Left renal cortex interstitium (tissue), 4 donors: ENCODE results near the gene SRBD1. TPM values are rescaled to one million over a fixed set of nuclear protein-coding genes. Genes with fewer than 3 reads are reported as not detected.
A peak's percentile ranks its signal among the peaks of the same experiment; 100 is the strongest.
"Not testable (repeated sequence)": the region's sequence is repeated elsewhere in the genome, so short reads cannot be mapped to it uniquely, and the experiment has no call there.

ENCODE experiments used
- DNase-seq, 4 donors: peaks; one replicate each; pipeline ENCODE4 v3.0.0-alpha.2; 2013; ENCODE audit warnings: low read depth in 4 of 4, low spot score in 2 of 4, missing footprints in 1 of 4
- polyA plus RNA-seq, 4 donors: library from polyadenylated mRNA; unstranded; fragments of 120-200 nt; gene quantifications; one replicate each; pipeline ENCODE4 v1.2.1, GENCODE V29; 2013; ENCODE audit not compliant: insufficient read length in 4 of 4

SRBD1 gene
- polyA plus RNA-seq, 4 donors, result 21.2 to 25.9 (median 22.8) TPM

DNA sequence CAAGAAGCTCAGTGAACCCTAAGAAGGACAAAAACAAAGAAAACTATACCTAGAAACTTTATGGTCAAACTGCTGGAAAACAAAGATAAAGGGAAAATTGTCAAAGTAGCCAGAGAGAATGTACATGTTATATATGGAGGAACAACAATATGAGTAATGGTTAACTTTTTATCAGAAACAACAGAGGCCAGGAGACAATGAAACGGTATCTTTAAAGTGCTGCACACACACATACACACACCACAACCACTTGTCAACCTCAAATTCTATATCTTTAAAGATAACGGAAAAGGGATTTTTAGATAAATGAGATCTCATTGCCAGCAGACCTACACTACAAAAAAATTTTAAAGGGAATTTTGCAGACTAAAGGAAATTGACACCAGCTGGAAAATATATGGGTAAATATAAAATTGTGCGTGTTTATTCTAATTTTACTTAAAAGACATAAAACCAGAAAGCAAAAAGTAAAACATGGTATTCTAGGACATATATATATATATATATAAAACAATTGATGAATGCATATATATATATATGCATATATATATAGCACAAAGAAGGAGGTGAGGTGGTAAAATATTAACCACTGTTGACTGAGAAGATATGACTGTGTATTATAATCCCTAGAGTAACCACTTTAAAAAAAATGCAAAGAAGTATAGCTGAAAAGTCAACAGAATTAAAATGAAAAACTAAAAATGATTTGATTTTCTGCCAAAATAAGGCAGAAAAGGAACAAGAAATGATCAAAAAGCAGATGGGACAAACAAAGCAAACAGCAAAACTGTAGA is 172.0 kb downstream of the SRBD1 start:
- no peak for DNase-seq

DNA sequence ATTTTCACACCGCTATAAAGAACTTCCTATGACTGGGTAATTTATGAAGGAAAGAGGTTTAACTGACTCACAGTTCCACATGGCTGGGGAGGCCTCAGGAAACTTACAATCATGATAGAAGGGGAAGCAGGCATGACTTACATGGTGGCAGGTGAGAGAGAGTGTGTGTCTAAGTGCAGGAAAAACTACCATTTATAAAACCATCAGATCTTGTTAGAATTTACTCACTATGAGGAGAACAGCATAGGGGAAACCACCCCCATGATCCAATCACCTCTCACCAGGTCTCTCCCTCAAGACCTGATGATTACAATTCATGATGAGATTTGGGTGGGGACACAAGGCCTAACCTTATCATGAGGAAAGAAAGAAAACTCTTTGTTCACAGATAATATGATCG is 174.6 kb downstream of the SRBD1 start:
- DNase-seq, result no peak

- no peak for DNase-seq
These were observed 175.8 kb downstream of the SRBD1 start for GRCh38 chr2:45435316-45435715.

GRCh38 chr2:45433363-45433762 is 177.7 kb downstream of the SRBD1 start:
- no peak for DNase-seq

DNA sequence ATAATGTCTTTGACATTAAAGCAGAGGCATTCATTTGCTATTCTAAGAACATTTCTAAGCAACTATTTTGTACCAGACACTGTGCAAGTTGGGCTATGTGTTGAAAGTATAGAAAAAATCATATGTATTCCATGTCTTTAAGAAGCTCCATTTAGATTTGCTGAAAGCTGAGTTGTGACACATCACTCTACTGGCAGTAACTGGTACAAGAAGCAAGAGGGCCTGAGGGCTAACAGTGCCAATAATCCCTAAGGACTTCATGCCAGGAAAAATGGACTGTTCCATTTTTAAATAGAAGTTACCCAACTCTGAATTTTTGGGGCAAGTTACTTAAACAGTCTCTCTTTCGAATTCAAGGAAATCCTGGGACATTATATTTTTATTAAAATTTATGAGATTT is 178.7 kb downstream of the SRBD1 start:
- no peak for DNase-seq

GRCh38 chr2:45426025-45426424 is 185.0 kb downstream of the SRBD1 start:
- not testable (repeated sequence) for DNase-seq

- DNase-seq, result peak in 1 of 4 donors; percentile 28
These were observed 188.1 kb downstream of the SRBD1 start for GRCh38 chr2:45422921-45423320.

DNA sequence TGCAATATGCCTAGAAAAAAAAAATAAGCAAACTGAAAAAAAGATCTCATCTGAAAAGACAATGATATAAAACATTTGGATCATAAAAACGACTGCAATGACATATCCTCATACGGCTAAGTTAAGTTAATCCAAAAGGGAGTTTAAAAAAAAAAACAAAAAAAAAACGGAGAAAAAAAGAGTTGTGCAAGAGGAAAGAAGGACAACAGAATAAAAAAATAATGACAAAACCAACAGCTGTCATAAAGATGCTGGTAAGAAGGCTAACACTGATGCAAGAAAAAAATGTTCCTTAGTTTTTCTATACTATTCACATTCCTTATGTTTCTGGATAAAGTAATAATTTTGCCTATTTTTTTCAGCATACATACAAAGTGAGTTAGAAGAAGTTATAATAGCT is 192.5 kb downstream of the SRBD1 start:
- DNase-seq, result no peak

DNA sequence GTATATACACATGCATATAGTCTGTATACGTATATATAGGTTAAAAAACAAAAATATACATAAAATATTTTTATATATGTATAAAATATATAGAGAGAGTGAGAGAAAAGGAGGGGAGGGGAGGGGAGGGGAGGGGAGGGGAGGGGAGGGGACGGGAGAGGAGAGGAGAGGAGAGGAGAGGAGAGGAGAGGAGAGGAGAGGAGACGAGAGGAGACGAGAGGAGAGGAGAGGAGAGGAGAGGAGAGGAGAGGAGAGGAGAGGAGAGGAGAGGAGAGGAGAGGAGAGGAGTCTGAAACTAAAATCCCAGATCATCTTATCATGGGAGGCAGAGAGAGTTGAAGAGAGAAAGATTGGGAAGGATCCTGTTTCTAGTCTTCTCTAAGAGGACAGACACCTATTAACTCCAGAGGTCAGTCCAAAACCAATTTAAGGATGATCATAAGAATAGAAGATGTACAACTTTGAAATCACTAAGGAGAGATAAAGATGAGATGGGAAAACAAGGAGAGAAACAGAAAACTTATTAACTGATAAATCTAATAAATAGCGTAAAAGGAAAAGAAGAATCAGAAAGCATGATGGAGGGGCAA is 195.4 kb downstream of the SRBD1 start:
- DNase-seq, result no peak

- no peak for DNase-seq
These were observed 198.2 kb downstream of the SRBD1 start for GRCh38 chr2:45412754-45413379.

- DNase-seq, result no peak
These were observed 201.4 kb downstream of the SRBD1 start for GRCh38 chr2:45409677-45410076.

GRCh38 chr2:45406621-45407020 is 204.4 kb downstream of the SRBD1 start:
- no peak for DNase-seq

DNA sequence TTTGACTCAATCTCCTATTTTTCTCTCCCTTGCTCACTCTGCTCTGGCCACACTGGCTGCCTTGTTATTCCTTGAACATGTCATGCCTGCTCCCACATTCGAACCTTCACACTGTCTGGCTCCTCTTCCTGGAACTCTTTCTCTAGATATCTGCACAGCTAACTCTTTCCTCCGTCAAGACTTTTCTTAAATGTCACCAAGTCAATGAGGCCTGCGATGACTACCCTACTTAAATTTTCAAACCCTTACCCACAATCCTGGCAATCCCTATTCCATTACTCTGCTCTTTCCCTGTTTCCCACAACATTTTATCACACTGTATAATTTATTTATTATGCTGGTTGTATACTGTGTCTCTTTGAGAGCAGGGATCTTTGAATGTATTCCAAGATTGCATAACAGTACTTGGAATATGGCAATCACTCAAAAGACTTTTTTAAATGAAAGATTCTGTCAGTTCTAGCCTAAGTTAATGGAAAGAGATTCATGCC is 206.2 kb downstream of the SRBD1 start:
- no peak for DNase-seq

GRCh38 chr2:45403036-45403435 is 208.0 kb downstream of the SRBD1 start:
- DNase-seq, result no peak

GRCh38 chr2:45401431-45401922 is 209.6 kb downstream of the SRBD1 start:
- DNase-seq, result no peak

GRCh38 chr2:45399040-45399784 is 211.9 kb downstream of the SRBD1 start:
- no peak for DNase-seq

- no peak for DNase-seq
These were observed 213.8 kb downstream of the SRBD1 start for GRCh38 chr2:45397292-45397691.

DNA sequence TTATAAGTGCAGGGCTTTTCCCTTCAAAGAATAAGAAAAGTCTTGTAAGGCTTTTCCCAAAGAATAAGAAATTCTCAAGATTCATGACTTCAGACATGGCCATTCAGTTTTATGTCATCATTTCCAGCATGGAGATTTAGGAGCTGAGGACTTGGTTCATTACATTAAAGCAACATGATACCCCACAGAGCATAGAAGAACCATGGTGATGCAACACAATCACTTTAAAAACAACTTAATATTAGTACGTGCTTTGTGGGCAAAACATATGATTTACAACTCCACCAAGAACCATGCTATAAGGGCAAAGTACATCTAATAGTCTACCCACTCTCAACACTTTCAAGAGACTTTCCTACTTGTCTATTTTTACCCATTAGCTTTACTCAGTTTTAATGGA is 214.4 kb downstream of the SRBD1 start:
- DNase-seq, result no peak

GRCh38 chr2:45394842-45395241 is 216.2 kb downstream of the SRBD1 start:
- no peak for DNase-seq

GRCh38 chr2:45394216-45394615 is 216.9 kb downstream of the SRBD1 start:
- DNase-seq, result no peak

- no peak for DNase-seq
These were observed 219.2 kb downstream of the SRBD1 start for GRCh38 chr2:45391866-45392265.
